ENCODE measurements around the gene GALNT11.

Gene GALNT11

DNA sequence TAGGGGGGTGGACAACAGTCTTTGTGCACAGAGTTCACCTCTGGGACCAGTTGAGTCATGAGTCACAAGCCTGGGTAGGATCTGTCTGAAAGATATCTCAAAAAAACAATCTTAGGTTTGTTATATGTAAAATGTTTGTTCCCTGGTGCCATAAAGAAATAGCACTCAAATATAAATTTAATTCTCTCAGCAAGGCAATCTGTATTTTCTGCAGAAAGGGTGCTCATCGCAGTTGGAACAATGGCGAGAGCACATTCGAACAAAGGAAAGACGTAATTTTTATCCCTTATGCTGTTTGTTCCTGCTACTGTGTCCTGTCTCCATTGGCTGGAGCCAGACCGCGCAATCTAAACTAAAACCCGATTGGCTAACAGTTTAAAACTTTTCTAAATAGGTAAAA lies 63.7 kb downstream of the GALNT11 start:
- Mint-ChIP-seq H3K9me3 (peaks cover 35% of the 10 kb centered on the region), H3K36me3 (ENCODE audit: low read depth) (peaks cover 44% of the 10 kb centered on the region), H3K27me3 (ENCODE audit: low read depth, poor library complexity) (peaks cover 4% of the 10 kb centered on the region), H3K4me1 (peaks cover 21% of the 10 kb centered on the region), H3K27ac (peak overlapping the region; percentile 66), H3K4me3 (no peak overlapping the region)
- DNase-seq: no peak
- TF ChIP-seq, protein P1, sequence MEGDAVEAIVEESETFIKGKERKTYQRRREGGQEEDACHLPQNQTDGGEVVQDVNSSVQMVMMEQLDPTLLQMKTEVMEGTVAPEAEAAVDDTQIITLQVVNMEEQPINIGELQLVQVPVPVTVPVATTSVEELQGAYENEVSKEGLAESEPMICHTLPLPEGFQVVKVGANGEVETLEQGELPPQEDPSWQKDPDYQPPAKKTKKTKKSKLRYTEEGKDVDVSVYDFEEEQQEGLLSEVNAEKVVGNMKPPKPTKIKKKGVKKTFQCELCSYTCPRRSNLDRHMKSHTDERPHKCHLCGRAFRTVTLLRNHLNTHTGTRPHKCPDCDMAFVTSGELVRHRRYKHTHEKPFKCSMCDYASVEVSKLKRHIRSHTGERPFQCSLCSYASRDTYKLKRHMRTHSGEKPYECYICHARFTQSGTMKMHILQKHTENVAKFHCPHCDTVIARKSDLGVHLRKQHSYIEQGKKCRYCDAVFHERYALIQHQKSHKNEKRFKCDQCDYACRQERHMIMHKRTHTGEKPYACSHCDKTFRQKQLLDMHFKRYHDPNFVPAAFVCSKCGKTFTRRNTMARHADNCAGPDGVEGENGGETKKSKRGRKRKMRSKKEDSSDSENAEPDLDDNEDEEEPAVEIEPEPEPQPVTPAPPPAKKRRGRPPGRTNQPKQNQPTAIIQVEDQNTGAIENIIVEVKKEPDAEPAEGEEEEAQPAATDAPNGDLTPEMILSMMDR (IDR thresholded peaks at IDR 0.05): no peak

DNA sequence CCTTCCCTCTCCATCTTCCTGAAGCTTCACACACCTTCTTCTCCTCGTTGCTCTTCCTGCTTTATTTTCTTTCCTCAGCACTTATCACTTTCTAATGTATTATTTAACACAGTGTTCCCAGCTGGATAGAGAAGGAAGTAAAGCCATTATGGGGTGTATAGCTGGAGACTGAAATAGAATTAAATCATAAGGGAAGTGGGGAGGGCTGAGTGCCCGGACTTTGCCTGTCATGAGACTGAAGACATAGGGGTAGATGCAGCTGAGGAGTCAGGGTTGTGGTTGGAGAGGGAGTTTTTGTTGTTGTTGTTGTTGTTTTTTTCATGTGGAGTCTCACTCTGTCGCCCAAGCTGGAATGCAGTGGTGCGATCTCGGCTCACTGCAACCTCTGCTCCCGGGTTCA lies 65.3 kb downstream of the GALNT11 start:
- H3K27me3 Mint-ChIP-seq (ENCODE audit: low read depth, poor library complexity): peaks cover 4% of the 10 kb centered on the region
- peaks cover 35% of the 10 kb centered on the region for H3K9me3 Mint-ChIP-seq
- no peak for DNase-seq
- peaks cover 48% of the 10 kb centered on the region for H3K36me3 Mint-ChIP-seq (ENCODE audit: low read depth)
- H3K4me1 Mint-ChIP-seq: peaks cover 8% of the 10 kb centered on the region
- TF ChIP-seq, protein P1 (IDR thresholded peaks at IDR 0.05): no peak
- no peak overlapping the region for H3K27ac Mint-ChIP-seq
- H3K4me3 Mint-ChIP-seq: no peak overlapping the region

- Mint-ChIP-seq H3K4me3 (no peak overlapping the region), H3K27ac (no peak overlapping the region), H3K27me3 (ENCODE audit: low read depth, poor library complexity) (peaks cover 4% of the 10 kb centered on the region)
Observed at GRCh38 chr7:152093717-152094116, 68.2 kb downstream of the GALNT11 start.

GRCh38 chr7:152095771-152096170 lies 70.3 kb downstream of the GALNT11 start:
- H3K27me3 Mint-ChIP-seq (ENCODE audit: low read depth, poor library complexity): peaks cover 2% of the 10 kb centered on the region
- peaks cover 1% of the 10 kb centered on the region for H3K9me3 Mint-ChIP-seq

More at GRCh38 chr7:152093717-152094116, 68.2 kb downstream of the GALNT11 start:
- Mint-ChIP-seq H3K36me3 (ENCODE audit: low read depth) (peaks cover 47% of the 10 kb centered on the region), H3K4me1 (peaks cover 8% of the 10 kb centered on the region), H3K9me3 (peaks cover 22% of the 10 kb centered on the region)
- TF ChIP-seq, protein P1 (IDR thresholded peaks at IDR 0.05): no peak
- no peak for DNase-seq

DNA sequence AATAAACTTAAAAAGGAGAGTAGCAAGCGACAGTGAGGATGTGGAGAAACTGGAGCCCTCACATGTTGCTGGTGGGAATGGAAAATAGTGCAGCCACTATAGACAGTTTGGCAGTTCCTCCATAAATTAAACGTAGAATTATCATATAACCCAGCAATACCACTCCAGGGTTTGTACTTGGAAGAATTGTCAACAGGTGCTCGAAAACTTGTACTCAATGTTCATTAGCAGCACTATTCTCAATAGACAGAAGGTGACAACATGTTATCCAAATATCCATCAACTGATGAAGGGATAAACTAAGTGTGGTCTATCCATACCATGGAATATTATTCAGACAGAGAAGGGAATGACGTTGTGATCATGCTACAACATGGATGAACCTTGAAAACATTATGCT lies 71.9 kb downstream of the GALNT11 start:
- Mint-ChIP-seq H3K4me3 (no peak overlapping the region), H3K4me1 (peaks cover 5% of the 10 kb centered on the region), H3K27me3 (ENCODE audit: low read depth, poor library complexity) (no peaks in the 10 kb centered on the region), H3K27ac (no peak overlapping the region), H3K9me3 (no peaks in the 10 kb centered on the region), H3K36me3 (ENCODE audit: low read depth) (peaks cover 35% of the 10 kb centered on the region)
- no peak for DNase-seq
- TF ChIP-seq, protein P1 (IDR thresholded peaks at IDR 0.05): no peak

More at GRCh38 chr7:152095771-152096170, 70.3 kb downstream of the GALNT11 start:
- no peak for DNase-seq
- H3K4me3 Mint-ChIP-seq: no peak overlapping the region
- H3K27ac Mint-ChIP-seq: no peak overlapping the region
- peaks cover 6% of the 10 kb centered on the region for H3K4me1 Mint-ChIP-seq
- peaks cover 33% of the 10 kb centered on the region for H3K36me3 Mint-ChIP-seq (ENCODE audit: low read depth)
- TF ChIP-seq, protein P1 (IDR thresholded peaks at IDR 0.05): no peak

DNA sequence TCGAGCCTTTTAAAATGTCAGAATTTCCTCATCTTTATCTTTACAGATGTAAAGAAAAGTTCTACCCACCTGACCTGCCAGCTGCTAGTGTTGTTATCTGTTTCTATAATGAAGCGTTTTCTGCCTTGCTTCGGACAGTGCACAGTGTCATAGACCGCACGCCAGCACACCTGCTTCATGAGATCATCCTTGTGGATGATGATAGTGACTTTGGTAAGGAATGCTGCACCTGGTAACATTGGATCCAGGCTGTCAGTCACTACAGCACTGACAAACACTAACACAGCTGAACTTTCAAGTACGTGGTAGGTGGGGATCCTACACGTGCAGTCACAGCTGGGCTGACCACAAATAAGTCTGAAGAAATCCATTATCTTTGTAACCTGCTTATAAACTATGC lies 77.6 kb downstream of the GALNT11 start:
- DNase-seq: no peak
- no peak overlapping the region for H3K27ac Mint-ChIP-seq
- peaks cover 42% of the 10 kb centered on the region for H3K36me3 Mint-ChIP-seq (ENCODE audit: low read depth)
- no peaks in the 10 kb centered on the region for H3K9me3 Mint-ChIP-seq
- TF ChIP-seq, protein P1 (IDR thresholded peaks at IDR 0.05): no peak
- H3K27me3 Mint-ChIP-seq (ENCODE audit: low read depth, poor library complexity): no peaks in the 10 kb centered on the region
- peaks cover 12% of the 10 kb centered on the region for H3K4me1 Mint-ChIP-seq
- no peak overlapping the region for H3K4me3 Mint-ChIP-seq
